Tibial nerve (tissue), 4 donors: Measurements from ENCODE around the gene TBC1D2B.

Source experiments
- EP300 ChIP-seq, 2 donors: sonication (generic); formaldehyde crosslinking; IDR thresholded peaks; one replicate each; pipeline ENCODE4 v1.6.1; 2017; ENCODE audit warnings: antibody characterized with exemption in 2 of 2, mild to moderate bottlenecking in 1 of 2
- POLR2A ChIP-seq, 2 donors: fragments of 450-650 bp; IDR thresholded peaks; one replicate each; pipeline ENCODE4 v1.6.1; 2017; ENCODE audit warnings: antibody characterized with exemption in 2 of 2, mild to moderate bottlenecking in 2 of 2, moderate library complexity in 2 of 2
- TF ChIP-seq, protein P1 (sequence below), 5 experiments: fragments of 200-600 bp in 3 of 5; fragments of 450-650 bp in 2 of 5; sonication (generic) in 3 of 5; IDR thresholded peaks; one replicate each; pipeline ENCODE4 v1.5.1; 2016 to 2019; ENCODE audit warnings: antibody characterized with exemption in 5 of 5, mild to moderate bottlenecking in 3 of 5, moderate library complexity in 2 of 5

DNA sequence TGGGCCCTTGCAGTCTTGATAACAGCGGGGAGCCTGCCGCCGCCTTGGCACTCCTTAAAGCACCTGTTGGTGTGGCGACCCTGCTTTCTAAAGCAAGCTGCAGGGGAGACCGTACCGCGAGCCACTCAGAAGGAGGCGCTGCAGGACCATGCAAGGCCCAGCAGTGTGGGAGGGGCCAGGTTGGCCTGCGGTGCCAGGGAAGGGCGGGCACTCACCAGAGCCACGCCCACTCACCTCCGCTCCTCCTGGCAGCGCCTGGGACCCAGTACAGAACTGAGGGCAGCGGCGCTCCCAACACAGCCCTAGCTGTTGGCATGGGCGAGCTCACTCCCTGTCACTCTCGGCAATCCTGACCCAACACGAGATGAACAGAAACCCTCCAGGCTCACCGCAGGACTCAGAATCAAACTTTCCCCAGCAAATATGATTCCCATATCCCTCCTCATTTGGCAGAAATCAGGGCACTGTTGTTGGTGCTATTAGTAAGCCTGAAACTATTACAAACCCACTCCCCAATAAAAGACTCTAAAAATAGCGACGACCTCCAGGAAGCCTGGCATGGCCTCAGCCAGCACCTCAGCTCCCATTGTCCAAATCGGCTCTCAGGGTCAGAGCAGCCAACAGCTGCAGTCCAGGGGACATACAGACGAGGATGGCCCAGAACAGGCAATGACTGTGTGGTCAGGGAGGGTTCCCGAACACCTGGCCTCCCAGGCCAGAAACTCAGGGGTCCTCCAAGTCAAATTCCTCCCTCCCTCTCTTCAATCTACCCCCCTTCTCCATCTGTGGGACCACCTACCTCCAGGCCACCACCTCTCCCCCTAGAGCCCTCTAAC is 77.2 kb downstream of the TBC1D2B start:
- TF ChIP-seq, protein P1, sequence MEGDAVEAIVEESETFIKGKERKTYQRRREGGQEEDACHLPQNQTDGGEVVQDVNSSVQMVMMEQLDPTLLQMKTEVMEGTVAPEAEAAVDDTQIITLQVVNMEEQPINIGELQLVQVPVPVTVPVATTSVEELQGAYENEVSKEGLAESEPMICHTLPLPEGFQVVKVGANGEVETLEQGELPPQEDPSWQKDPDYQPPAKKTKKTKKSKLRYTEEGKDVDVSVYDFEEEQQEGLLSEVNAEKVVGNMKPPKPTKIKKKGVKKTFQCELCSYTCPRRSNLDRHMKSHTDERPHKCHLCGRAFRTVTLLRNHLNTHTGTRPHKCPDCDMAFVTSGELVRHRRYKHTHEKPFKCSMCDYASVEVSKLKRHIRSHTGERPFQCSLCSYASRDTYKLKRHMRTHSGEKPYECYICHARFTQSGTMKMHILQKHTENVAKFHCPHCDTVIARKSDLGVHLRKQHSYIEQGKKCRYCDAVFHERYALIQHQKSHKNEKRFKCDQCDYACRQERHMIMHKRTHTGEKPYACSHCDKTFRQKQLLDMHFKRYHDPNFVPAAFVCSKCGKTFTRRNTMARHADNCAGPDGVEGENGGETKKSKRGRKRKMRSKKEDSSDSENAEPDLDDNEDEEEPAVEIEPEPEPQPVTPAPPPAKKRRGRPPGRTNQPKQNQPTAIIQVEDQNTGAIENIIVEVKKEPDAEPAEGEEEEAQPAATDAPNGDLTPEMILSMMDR (IDR thresholded peaks at IDR 0.05), result peak; percentile 30 to 67 (median 43)
- TF ChIP-seq EP300 (IDR thresholded peaks at IDR 0.05) (no peak), POLR2A (IDR thresholded peaks at IDR 0.05) (no peak)
